GM18502 (cell line): Measurements from ENCODE around the gene VPS18.

Experiments
- ATAC-seq: cut with Tn5 transposase; IDR thresholded peaks from one replicate; pipeline ENCODE4 v1.9.1; 2021; ENCODE audit warnings: mild to moderate bottlenecking; ENCODE audit not compliant: unreplicated experiment, poor library complexity

VPS18 gene

GRCh38 chr15:40869686-40870085 lies 24.6 kb upstream of the VPS18 start:
- ATAC-seq: no peak

- ATAC-seq: no peak
These were observed 23.5 kb upstream of the VPS18 start for GRCh38 chr15:40870716-40871115.

GRCh38 chr15:40871749-40872617 lies 22.3 kb upstream of the VPS18 start:
- ATAC-seq: peak; percentile 34

- ATAC-seq: no peak
These were observed 21.2 kb upstream of the VPS18 start for GRCh38 chr15:40872791-40873693.

- ATAC-seq: peak; percentile 62
These were observed 20.3 kb upstream of the VPS18 start, which contains the start of gene RHOV for GRCh38 chr15:40873694-40874561. RHOV (minus strand) TSS chr15:40874234; CDS start chr15:40874139, 95 bp downstream.

GRCh38 chr15:40875991-40876730 lies 18.1 kb upstream of the VPS18 start:
- ATAC-seq: no peak

GRCh38 chr15:40877694-40878093 lies 16.6 kb upstream of the VPS18 start:
- ATAC-seq: no peak

- peak; percentile 63 for ATAC-seq
These were observed 15.5 kb upstream of the VPS18 start for GRCh38 chr15:40878785-40879184.

GRCh38 chr15:40879609-40880008 lies 14.6 kb upstream of the VPS18 start:
- no peak for ATAC-seq

- ATAC-seq: no peak
These were observed 12.9 kb upstream of the VPS18 start for GRCh38 chr15:40881351-40881750.

GRCh38 chr15:40886586-40886985 lies 7.7 kb upstream of the VPS18 start:
- no peak for ATAC-seq

- ATAC-seq: no peak
These were observed 5.1 kb upstream of the VPS18 start for GRCh38 chr15:40889112-40889511.

- ATAC-seq: no peak
These were observed 3.1 kb upstream of the VPS18 start for GRCh38 chr15:40891138-40891537.

- ATAC-seq: peak; percentile 30
These were observed 2.3 kb upstream of the VPS18 start for GRCh38 chr15:40891810-40892446.

GRCh38 chr15:40892447-40893012 lies 1.7 kb upstream of the VPS18 start:
- ATAC-seq: no peak

- no peak for ATAC-seq
These were observed 1.1 kb upstream of the VPS18 start for GRCh38 chr15:40893019-40893670.

- ATAC-seq: peak; percentile 35
These were observed 615 bp downstream of the VPS18 start for GRCh38 chr15:40894681-40895448.
